Choroid plexus epithelial cell (primary cell): ENCODE measurements around the gene CT47C1.

ENCODE experiments used
- DNase-seq: peaks from one replicate; pipeline ENCODE4 v3.0.0-alpha.2; 2010; ENCODE audit warnings: low read depth
- H3K4me3 ChIP-seq: 2 replicates; pipeline ENCODE4 v1.5.1; 2011; ENCODE audit warnings: low read depth, mild to moderate bottlenecking, control low read depth, low read length, moderate library complexity
- CTCF ChIP-seq: conservative IDR thresholded peaks from 2 replicates; pipeline ENCODE4 v1.5.1; 2011; ENCODE audit warnings: low read depth, mild to moderate bottlenecking, control low read depth, inconsistent platforms, low read length, moderate library complexity

CT47C1 gene

GRCh38 chrX:119090627-119091026 is 17.8 kb downstream of the CT47C1 start:
- no peak overlapping the region for H3K4me3 ChIP-seq
- TF ChIP-seq CTCF: no peak
- no peak for DNase-seq

GRCh38 chrX:119093991-119094735 is 21.4 kb downstream of the CT47C1 start:
- no peak for TF ChIP-seq CTCF
- DNase-seq: no peak
- H3K4me3 ChIP-seq: no peak overlapping the region

GRCh38 chrX:119094819-119095218 is 22.0 kb downstream of the CT47C1 start:
- no peak for DNase-seq
- no peak overlapping the region for H3K4me3 ChIP-seq
- TF ChIP-seq CTCF: no peak

- H3K4me3 ChIP-seq: no peak overlapping the region
- no peak for DNase-seq
- no peak for TF ChIP-seq CTCF
Measured at GRCh38 chrX:119095936-119096335, 23.1 kb downstream of the CT47C1 start.

GRCh38 chrX:119101168-119101567 is 28.4 kb downstream of the CT47C1 start:
- no peak for TF ChIP-seq CTCF
- no peak for DNase-seq
- no peak overlapping the region for H3K4me3 ChIP-seq

- DNase-seq: peak; percentile 42
- no peak overlapping the region for H3K4me3 ChIP-seq
- no peak for TF ChIP-seq CTCF
Measured at GRCh38 chrX:119105826-119106225, 33.0 kb downstream of the CT47C1 start.

- DNase-seq: no peak
- no peak for TF ChIP-seq CTCF
- no peak overlapping the region for H3K4me3 ChIP-seq
Measured at GRCh38 chrX:119107206-119107605, 34.4 kb downstream of the CT47C1 start.
